Neural cell (in vitro differentiated cells): ENCODE measurements around the gene ATG2B. TPM values are rescaled to one million over a fixed set of nuclear protein-coding genes. Genes with fewer than 3 reads are reported as not detected.

Experiments
- H2AFZ ChIP-seq: fragments of 200-600, 300-800 bp; sonication (generic), shearing (Covaris generic); 2 replicates; pipeline ENCODE4 v1.6.0; 2014; ENCODE audit warnings: low read depth, mild to moderate bottlenecking, antibody characterized with exemption, low read length, moderate library complexity
- H3F3A ChIP-seq: fragments of 200-600 bp; shearing (Covaris generic); 2 replicates; pipeline ENCODE4 v1.6.1; 2016; ENCODE audit warnings: mild to moderate bottlenecking, moderate library complexity, mixed read lengths, antibody characterized with exemption, low read length; ENCODE audit not compliant: insufficient read depth, poor library complexity, severe bottlenecking
- H3K27ac ChIP-seq: fragments of 200-600, 300-800 bp; sonication (generic), shearing (Covaris generic); 2 replicates; pipeline ENCODE4 v1.5.1; 2014; ENCODE audit warnings: mild to moderate bottlenecking, low read length, moderate library complexity
- H3K27me3 ChIP-seq: fragments of 300-800, 200-600 bp; sonication (generic), shearing (Covaris generic); 2 replicates; pipeline ENCODE4 v1.6.0; 2014; ENCODE audit warnings: mild to moderate bottlenecking, low read depth, low read length, moderate library complexity; ENCODE audit not compliant: insufficient read depth
- H3K36me3 ChIP-seq: fragments of 300-800, 200-600 bp; sonication (generic), shearing (Covaris generic); 2 replicates; pipeline ENCODE4 v1.5.1; 2014; ENCODE audit warnings: mild to moderate bottlenecking, antibody characterized with exemption, low read length, moderate library complexity; ENCODE audit not compliant: insufficient read depth
- H3K4me2 ChIP-seq: fragments of 300-800, 200-600 bp; sonication (generic), shearing (Covaris generic); 2 replicates; pipeline ENCODE4 v1.6.0; 2014; ENCODE audit warnings: mild to moderate bottlenecking, low read length
- H3K4me3 ChIP-seq: fragments of 300-800, 200-600 bp; sonication (generic), shearing (Covaris generic); 2 replicates; pipeline ENCODE4 v1.5.1; 2014; ENCODE audit warnings: mild to moderate bottlenecking, low read length, moderate library complexity
- H3K79me2 ChIP-seq: fragments of 200-600 bp; shearing (Covaris generic); replicated peaks from 2 replicates; pipeline ENCODE4 v1.6.0; 2014; ENCODE audit warnings: mild to moderate bottlenecking, low read length, moderate library complexity; ENCODE audit not compliant: insufficient read depth
- H3K9ac ChIP-seq: fragments of 300-800, 200-600 bp; sonication (generic), shearing (Covaris generic); 2 replicates; pipeline ENCODE4 v1.6.1; 2016; ENCODE audit warnings: mild to moderate bottlenecking, low read length, mixed read lengths
- H3K9me2 ChIP-seq: fragments of 200-600 bp; shearing (Covaris generic); 2 replicates; pipeline ENCODE4 v1.6.1; 2016; ENCODE audit warnings: mild to moderate bottlenecking, low read length, mixed read lengths; ENCODE audit not compliant: insufficient read depth
- H3K9me3 ChIP-seq: fragments of 200-600, 300-800 bp; sonication (generic), shearing (Covaris generic); 2 replicates; pipeline ENCODE4 v1.6.1; 2016; ENCODE audit warnings: mild to moderate bottlenecking, mixed run types, low read length, moderate library complexity, mixed read lengths
- H4K20me1 ChIP-seq: fragments of 200-600 bp; shearing (Covaris generic); 2 replicates; pipeline ENCODE4 v1.6.1; 2016; ENCODE audit warnings: mild to moderate bottlenecking, mixed run types; ENCODE audit not compliant: insufficient read depth
- EP300 ChIP-seq: fragments of 450-650 bp; conservative IDR thresholded peaks from 2 replicates; pipeline ENCODE4 v1.6.1; 2014; ENCODE audit warnings: antibody characterized with exemption, mild to moderate bottlenecking, moderate library complexity; ENCODE audit not compliant: poor library complexity, severe bottlenecking
- EZH2 ChIP-seq: fragments of 200-600, 300-800 bp; shearing (Covaris generic), sonication (generic); IDR thresholded peaks from 2 replicates; pipeline ENCODE4 v1.6.1; 2014; ENCODE audit warnings: antibody characterized with exemption, low read length, borderline replicate concordance, mild to moderate bottlenecking; ENCODE audit not compliant: insufficient read depth, poor library complexity, severe bottlenecking
- MXI1 ChIP-seq: fragments of 450-650 bp; conservative IDR thresholded peaks from 2 replicates; pipeline ENCODE4 v1.6.1; 2014; ENCODE audit warnings: antibody characterized with exemption, mild to moderate bottlenecking; ENCODE audit not compliant: poor library complexity, severe bottlenecking
- POLR2AphosphoS5 ChIP-seq: IDR thresholded peaks from 2 replicates; pipeline ENCODE4 v1.6.1; 2012
- RAD21 ChIP-seq: fragments of 450-650 bp; conservative IDR thresholded peaks from 2 replicates; pipeline ENCODE4 v1.6.1; 2014; ENCODE audit warnings: antibody characterized with exemption, mild to moderate bottlenecking, moderate library complexity
- SMC3 ChIP-seq: fragments of 450-650 bp; conservative IDR thresholded peaks from 2 replicates; pipeline ENCODE4 v1.6.1; 2014; ENCODE audit warnings: antibody characterized with exemption, mild to moderate bottlenecking, moderate library complexity; ENCODE audit not compliant: poor library complexity
- TAF1 ChIP-seq: IDR thresholded peaks from 2 replicates; pipeline ENCODE4 v1.6.1; 2012; ENCODE audit warnings: low read depth
- polyA plus RNA-seq: library from polyadenylated mRNA; depleted of rRNA; stranded (reverse); fragments of >200 nt; gene quantifications from 2 replicates; pipeline ENCODE4 v1.2.3, GENCODE V29; 2014
- TF ChIP-seq, protein P1 (sequence below): IDR thresholded peaks from 2 replicates; pipeline ENCODE4 v1.6.1; 2012; ENCODE audit warnings: borderline replicate concordance
- TF ChIP-seq, protein P2 (sequence below): fragments of 450-650 bp; IDR thresholded peaks from 2 replicates; pipeline ENCODE4 v1.5.1; 2014; ENCODE audit warnings: antibody characterized with exemption, mild to moderate bottlenecking, moderate library complexity; ENCODE audit not compliant: poor library complexity, severe bottlenecking

ATG2B gene
- polyA plus RNA-seq, 1 donor from 2014 or later: 16.2 TPM

DNA sequence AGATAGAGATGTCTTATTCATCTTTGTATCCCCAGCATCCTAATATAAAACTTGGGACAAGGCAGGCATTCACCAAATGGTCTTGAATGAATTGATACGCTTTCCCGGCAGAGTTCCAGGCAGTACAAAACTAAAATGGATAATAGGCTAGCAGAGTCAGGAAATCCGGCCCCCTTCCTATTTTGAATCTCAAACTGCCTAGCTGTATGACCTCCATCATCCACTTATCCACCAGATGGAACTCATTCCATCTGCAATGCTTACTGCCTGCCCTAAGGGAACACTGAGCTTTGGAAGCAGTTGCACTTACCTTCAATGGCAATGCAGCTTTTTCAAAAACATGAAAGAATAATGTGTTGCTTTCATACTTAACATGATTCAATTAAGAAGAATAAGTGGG is 63.7 kb downstream of the ATG2B start:
- Histone ChIP-seq H3K79me2 (no peaks in the 10 kb centered on the region), H3F3A (no peaks in the 10 kb centered on the region), H3K9me3 (no peaks in the 10 kb centered on the region), H3K9ac (no peak overlapping the region), H3K4me2 (no peak overlapping the region), H2AFZ (no peak overlapping the region), H3K4me3 (no peak overlapping the region), H3K9me2 (no peaks in the 10 kb centered on the region), H3K27ac (no peak overlapping the region), H3K27me3 (no peaks in the 10 kb centered on the region), H3K36me3 (no peaks in the 10 kb centered on the region), H4K20me1 (no peaks in the 10 kb centered on the region)
- TF ChIP-seq POLR2AphosphoS5 (no peak), TAF1 (no peak), EP300 (no peak), RAD21 (no peak), SMC3 (no peak), EZH2 (no peak), MXI1 (no peak)
- TF ChIP-seq, protein P1, sequence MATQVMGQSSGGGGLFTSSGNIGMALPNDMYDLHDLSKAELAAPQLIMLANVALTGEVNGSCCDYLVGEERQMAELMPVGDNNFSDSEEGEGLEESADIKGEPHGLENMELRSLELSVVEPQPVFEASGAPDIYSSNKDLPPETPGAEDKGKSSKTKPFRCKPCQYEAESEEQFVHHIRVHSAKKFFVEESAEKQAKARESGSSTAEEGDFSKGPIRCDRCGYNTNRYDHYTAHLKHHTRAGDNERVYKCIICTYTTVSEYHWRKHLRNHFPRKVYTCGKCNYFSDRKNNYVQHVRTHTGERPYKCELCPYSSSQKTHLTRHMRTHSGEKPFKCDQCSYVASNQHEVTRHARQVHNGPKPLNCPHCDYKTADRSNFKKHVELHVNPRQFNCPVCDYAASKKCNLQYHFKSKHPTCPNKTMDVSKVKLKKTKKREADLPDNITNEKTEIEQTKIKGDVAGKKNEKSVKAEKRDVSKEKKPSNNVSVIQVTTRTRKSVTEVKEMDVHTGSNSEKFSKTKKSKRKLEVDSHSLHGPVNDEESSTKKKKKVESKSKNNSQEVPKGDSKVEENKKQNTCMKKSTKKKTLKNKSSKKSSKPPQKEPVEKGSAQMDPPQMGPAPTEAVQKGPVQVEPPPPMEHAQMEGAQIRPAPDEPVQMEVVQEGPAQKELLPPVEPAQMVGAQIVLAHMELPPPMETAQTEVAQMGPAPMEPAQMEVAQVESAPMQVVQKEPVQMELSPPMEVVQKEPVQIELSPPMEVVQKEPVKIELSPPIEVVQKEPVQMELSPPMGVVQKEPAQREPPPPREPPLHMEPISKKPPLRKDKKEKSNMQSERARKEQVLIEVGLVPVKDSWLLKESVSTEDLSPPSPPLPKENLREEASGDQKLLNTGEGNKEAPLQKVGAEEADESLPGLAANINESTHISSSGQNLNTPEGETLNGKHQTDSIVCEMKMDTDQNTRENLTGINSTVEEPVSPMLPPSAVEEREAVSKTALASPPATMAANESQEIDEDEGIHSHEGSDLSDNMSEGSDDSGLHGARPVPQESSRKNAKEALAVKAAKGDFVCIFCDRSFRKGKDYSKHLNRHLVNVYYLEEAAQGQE: no peak
- TF ChIP-seq, protein P2, sequence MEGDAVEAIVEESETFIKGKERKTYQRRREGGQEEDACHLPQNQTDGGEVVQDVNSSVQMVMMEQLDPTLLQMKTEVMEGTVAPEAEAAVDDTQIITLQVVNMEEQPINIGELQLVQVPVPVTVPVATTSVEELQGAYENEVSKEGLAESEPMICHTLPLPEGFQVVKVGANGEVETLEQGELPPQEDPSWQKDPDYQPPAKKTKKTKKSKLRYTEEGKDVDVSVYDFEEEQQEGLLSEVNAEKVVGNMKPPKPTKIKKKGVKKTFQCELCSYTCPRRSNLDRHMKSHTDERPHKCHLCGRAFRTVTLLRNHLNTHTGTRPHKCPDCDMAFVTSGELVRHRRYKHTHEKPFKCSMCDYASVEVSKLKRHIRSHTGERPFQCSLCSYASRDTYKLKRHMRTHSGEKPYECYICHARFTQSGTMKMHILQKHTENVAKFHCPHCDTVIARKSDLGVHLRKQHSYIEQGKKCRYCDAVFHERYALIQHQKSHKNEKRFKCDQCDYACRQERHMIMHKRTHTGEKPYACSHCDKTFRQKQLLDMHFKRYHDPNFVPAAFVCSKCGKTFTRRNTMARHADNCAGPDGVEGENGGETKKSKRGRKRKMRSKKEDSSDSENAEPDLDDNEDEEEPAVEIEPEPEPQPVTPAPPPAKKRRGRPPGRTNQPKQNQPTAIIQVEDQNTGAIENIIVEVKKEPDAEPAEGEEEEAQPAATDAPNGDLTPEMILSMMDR: no peak

DNA sequence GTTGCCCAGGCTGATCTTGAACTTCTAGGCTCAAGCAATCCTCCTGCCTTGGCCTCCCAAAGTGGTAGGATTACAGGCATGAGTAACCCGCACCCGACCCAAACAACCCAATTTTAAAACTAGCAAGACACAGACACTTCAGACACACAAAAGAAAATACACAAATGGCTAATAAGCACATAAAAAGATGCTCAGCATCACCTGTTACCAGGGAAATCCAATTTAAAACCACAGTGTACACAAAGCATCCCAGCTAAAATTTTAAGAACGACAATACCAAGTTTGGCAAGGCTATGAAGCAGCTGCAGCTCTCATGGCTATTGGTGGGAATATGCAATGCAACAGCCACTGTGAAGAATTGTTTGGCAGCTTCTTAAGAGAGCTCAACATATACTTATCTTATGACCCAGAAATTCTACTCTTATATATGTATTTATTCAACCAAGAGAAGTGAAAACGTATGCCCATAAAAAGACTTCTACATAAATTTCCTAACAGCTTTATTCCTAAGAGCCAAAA is 65.1 kb downstream of the ATG2B start:
- no peak overlapping the region for H3K4me2 ChIP-seq
- H4K20me1 ChIP-seq: no peaks in the 10 kb centered on the region
- no peaks in the 10 kb centered on the region for H3F3A ChIP-seq
- no peak overlapping the region for H2AFZ ChIP-seq
- no peak overlapping the region for H3K4me3 ChIP-seq
- no peaks in the 10 kb centered on the region for H3K79me2 ChIP-seq
- no peaks in the 10 kb centered on the region for H3K27me3 ChIP-seq
- TF ChIP-seq TAF1: no peak
- TF ChIP-seq, protein P2: no peak
- no peak for TF ChIP-seq MXI1
- TF ChIP-seq EZH2: no peak
- no peak for TF ChIP-seq EP300
- TF ChIP-seq RAD21: no peak
- TF ChIP-seq, protein P1: no peak
- no peak for TF ChIP-seq SMC3
- TF ChIP-seq POLR2AphosphoS5: no peak
- H3K9me2 ChIP-seq: no peaks in the 10 kb centered on the region
- no peak overlapping the region for H3K9ac ChIP-seq
- no peaks in the 10 kb centered on the region for H3K36me3 ChIP-seq
- H3K9me3 ChIP-seq: no peaks in the 10 kb centered on the region
- no peak overlapping the region for H3K27ac ChIP-seq
